GM12865 (cell line): ENCODE measurements around the gene CDKN2B.

Source experiments
- DNase-seq: peaks from one replicate; pipeline ENCODE4 v3.0.0; 2010; ENCODE audit warnings: low read depth
- H3K4me3 ChIP-seq: 2 replicates; pipeline ENCODE4 v1.5.1; 2011; ENCODE audit warnings: mild to moderate bottlenecking, low read depth, low read length, control low read depth
- CTCF ChIP-seq: IDR thresholded peaks from 2 replicates; pipeline ENCODE4 v1.5.1; 2011; ENCODE audit warnings: low read length, control low read depth, low read depth, inconsistent platforms; ENCODE audit not compliant: insufficient read depth; ENCODE audit errors: missing control alignments

Gene CDKN2B

DNA sequence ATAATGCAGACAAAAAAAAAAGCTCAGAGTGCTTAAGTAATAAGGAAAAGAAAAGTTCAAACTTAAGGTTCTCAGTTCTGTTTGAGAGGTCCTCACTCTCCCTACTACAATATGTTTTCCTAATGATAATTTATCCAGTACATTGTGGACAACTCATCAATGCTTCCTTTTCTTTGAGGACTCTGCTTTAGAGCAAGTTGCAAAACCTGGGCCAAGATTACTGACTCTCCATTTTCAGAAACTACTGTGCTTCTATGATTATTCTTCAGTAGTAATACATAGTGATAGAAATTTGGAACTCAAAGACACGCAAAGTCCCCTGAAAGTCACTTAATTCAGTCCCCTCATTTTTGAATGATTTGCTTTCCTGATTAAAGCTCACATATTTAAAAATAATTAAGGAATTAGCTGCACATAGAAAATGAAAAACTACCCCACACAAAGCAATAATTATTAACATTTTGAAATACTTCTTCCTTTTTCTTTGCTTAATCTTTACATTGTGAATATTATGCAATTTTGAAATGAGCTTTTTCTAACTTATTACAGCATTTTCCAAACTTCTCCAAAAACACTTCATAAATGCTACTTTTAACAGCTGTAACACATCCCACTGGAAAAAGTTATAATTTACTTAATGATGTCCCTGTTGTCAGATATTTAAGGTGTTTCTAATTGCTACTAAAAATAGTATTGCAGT lies 26.1 kb downstream of the CDKN2B start:
- TF ChIP-seq CTCF = no peak
- H3K4me3 ChIP-seq = no peak overlapping the region
- DNase-seq = no peak

- H3K4me3 ChIP-seq = no peak overlapping the region
- no peak for DNase-seq
- no peak for TF ChIP-seq CTCF
These were observed 26.7 kb downstream of the CDKN2B start for GRCh38 chr9:21982391-21982790.

DNA sequence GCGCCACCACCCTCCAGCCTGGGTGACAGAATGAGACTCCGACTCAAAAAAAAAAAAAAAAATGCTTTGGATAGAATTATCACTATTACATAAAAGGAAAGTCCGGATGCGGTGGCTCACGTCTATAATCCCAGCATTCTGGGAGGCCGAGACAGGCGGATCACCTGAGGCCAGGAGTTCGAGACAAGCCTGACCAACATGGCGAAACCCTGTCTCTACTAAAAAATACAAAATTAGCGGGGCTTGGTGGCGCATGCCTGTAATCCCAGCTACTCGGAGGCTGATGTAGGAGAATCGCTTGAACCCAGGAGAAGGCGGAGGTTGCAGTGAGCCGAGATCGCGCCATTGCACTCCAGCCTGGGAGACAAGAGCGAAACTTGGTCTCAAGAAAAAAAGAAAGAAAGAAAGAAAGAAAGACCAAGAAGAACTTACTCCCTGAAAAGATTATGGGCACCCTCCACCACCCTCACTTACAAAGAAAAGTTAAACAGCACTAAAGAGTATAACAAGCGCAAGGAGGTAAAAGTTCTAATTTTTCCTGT lies 32.7 kb downstream of the CDKN2B start:
- no peak for DNase-seq
- no peak overlapping the region for H3K4me3 ChIP-seq
- no peak for TF ChIP-seq CTCF

- peak; percentile 49 for DNase-seq
- H3K4me3 ChIP-seq = peak overlapping the region; percentile 59
- no peak for TF ChIP-seq CTCF
These were observed 34.2 kb downstream of the CDKN2B start for GRCh38 chr9:21974722-21975409.

DNA sequence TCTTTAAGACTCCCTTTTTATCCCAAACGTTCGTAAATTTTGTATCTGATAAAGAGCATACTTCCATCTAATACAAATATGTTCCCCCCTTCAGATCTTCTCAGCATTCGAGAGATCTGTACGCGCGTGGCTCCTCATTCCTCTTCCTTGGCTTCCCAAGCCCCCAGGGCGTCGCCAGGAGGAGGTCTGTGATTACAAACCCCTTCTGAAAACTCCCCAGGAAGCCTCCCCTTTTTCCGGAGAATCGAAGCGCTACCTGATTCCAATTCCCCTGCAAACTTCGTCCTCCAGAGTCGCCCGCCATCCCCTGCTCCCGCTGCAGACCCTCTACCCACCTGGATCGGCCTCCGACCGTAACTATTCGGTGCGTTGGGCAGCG lies 34.8 kb downstream of the CDKN2B start:
- peak overlapping the region; percentile 59 for H3K4me3 ChIP-seq
- DNase-seq = no peak
- no peak for TF ChIP-seq CTCF

- TF ChIP-seq CTCF = no peak
- no peak for DNase-seq
- H3K4me3 ChIP-seq = no peak overlapping the region
These were observed 36.7 kb downstream of the CDKN2B start for GRCh38 chr9:21972361-21972760.
